H1 (cell line): ENCODE results near the gene HDAC9. TPM values are rescaled to one million over a fixed set of nuclear protein-coding genes. Genes with fewer than 3 reads are reported as not detected.

Experiments
- polyA plus RNA-seq, 7 experiments: library from polyadenylated mRNA; depleted of rRNA in 3 of 7; stranded (reverse) in 5 of 7; unstranded in 2 of 7; fragments of >200 nt in 5 of 7; fragments of 200-250 nt in 2 of 7; gene quantifications; 1 replicate in 5 of 7; 2 replicates in 1 of 7; 4 replicates in 1 of 7; pipeline versions ENCODE4 v1.2.1 to v1.2.3, GENCODE V29; 2011 to 2013; ENCODE audit warnings: missing spikeins in 2 of 7, mixed read lengths in 2 of 7
- total RNA-seq: library from RNA; stranded (reverse); fragmentation: NEBNext Ultra II Directional; extraction: Animal tissue kit (Norgen Biotek cat#: 25700); gene quantifications from 2 replicates; pipeline ENCODE4 v1.2.1, GENCODE V29; 2021
- TF ChIP-seq, protein P1 (sequence below): fragments of 300-600 bp; sonication (generic); IDR thresholded peaks from 2 replicates; pipeline ENCODE4 v1.7.1; 2012; ENCODE audit warnings: low read length, moderate library complexity, mild to moderate bottlenecking, inconsistent platforms; ENCODE audit not compliant: insufficient replicate concordance

The HDAC9 gene
- total and polyA plus RNA-seq, 2 of the 8 experiments (the other 6 are each of a cell fraction or from before 2014, with no cell fraction given) = 9.5 to 13.1 TPM

DNA sequence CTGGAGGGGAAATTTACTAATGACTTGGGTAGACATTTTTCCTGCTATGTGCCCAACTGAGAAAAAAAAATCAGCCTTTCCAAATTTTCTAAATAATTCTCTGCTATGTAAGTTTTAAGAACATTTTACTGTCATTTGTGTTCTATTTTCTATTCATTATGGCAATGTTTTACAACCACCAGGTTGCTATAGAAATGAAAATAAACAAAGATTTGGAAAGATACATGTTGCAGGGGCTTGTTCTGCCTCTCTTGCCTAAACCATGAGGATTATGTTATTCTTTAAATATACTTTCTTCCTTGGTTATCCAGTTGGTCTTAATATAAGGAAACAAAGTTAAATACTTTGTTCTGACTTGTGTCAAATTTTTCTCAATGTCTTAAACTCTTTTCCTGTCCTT is 364.7 kb downstream of the HDAC9 start (continued):
- TF ChIP-seq, protein P1, sequence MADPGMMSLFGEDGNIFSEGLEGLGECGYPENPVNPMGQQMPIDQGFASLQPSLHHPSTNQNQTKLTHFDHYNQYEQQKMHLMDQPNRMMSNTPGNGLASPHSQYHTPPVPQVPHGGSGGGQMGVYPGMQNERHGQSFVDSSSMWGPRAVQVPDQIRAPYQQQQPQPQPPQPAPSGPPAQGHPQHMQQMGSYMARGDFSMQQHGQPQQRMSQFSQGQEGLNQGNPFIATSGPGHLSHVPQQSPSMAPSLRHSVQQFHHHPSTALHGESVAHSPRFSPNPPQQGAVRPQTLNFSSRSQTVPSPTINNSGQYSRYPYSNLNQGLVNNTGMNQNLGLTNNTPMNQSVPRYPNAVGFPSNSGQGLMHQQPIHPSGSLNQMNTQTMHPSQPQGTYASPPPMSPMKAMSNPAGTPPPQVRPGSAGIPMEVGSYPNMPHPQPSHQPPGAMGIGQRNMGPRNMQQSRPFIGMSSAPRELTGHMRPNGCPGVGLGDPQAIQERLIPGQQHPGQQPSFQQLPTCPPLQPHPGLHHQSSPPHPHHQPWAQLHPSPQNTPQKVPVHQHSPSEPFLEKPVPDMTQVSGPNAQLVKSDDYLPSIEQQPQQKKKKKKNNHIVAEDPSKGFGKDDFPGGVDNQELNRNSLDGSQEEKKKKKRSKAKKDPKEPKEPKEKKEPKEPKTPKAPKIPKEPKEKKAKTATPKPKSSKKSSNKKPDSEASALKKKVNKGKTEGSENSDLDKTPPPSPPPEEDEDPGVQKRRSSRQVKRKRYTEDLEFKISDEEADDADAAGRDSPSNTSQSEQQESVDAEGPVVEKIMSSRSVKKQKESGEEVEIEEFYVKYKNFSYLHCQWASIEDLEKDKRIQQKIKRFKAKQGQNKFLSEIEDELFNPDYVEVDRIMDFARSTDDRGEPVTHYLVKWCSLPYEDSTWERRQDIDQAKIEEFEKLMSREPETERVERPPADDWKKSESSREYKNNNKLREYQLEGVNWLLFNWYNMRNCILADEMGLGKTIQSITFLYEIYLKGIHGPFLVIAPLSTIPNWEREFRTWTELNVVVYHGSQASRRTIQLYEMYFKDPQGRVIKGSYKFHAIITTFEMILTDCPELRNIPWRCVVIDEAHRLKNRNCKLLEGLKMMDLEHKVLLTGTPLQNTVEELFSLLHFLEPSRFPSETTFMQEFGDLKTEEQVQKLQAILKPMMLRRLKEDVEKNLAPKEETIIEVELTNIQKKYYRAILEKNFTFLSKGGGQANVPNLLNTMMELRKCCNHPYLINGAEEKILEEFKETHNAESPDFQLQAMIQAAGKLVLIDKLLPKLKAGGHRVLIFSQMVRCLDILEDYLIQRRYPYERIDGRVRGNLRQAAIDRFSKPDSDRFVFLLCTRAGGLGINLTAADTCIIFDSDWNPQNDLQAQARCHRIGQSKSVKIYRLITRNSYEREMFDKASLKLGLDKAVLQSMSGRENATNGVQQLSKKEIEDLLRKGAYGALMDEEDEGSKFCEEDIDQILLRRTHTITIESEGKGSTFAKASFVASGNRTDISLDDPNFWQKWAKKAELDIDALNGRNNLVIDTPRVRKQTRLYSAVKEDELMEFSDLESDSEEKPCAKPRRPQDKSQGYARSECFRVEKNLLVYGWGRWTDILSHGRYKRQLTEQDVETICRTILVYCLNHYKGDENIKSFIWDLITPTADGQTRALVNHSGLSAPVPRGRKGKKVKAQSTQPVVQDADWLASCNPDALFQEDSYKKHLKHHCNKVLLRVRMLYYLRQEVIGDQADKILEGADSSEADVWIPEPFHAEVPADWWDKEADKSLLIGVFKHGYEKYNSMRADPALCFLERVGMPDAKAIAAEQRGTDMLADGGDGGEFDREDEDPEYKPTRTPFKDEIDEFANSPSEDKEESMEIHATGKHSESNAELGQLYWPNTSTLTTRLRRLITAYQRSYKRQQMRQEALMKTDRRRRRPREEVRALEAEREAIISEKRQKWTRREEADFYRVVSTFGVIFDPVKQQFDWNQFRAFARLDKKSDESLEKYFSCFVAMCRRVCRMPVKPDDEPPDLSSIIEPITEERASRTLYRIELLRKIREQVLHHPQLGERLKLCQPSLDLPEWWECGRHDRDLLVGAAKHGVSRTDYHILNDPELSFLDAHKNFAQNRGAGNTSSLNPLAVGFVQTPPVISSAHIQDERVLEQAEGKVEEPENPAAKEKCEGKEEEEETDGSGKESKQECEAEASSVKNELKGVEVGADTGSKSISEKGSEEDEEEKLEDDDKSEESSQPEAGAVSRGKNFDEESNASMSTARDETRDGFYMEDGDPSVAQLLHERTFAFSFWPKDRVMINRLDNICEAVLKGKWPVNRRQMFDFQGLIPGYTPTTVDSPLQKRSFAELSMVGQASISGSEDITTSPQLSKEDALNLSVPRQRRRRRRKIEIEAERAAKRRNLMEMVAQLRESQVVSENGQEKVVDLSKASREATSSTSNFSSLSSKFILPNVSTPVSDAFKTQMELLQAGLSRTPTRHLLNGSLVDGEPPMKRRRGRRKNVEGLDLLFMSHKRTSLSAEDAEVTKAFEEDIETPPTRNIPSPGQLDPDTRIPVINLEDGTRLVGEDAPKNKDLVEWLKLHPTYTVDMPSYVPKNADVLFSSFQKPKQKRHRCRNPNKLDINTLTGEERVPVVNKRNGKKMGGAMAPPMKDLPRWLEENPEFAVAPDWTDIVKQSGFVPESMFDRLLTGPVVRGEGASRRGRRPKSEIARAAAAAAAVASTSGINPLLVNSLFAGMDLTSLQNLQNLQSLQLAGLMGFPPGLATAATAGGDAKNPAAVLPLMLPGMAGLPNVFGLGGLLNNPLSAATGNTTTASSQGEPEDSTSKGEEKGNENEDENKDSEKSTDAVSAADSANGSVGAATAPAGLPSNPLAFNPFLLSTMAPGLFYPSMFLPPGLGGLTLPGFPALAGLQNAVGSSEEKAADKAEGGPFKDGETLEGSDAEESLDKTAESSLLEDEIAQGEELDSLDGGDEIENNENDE = no peak
